ENCODE results near the gene PITRM1. TPM values are rescaled to one million over a fixed set of nuclear protein-coding genes. Genes with fewer than 3 reads are reported as not detected.

PITRM1 gene
- total RNA-seq, 1 donor from 2014 or later: 60.3 TPM

- H3K9me3 Mint-ChIP-seq (ENCODE audit: unreplicated experiment): no peaks in the 10 kb centered on the region
- DNase-seq (ENCODE audit: low spot score): no peak
- TF ChIP-seq CTCF (IDR thresholded peaks at IDR 0.05; ENCODE audit: unreplicated experiment): no peak
- H3K4me1 Mint-ChIP-seq (ENCODE audit: unreplicated experiment): no peaks in the 10 kb centered on the region
- H3K4me3 Mint-ChIP-seq (ENCODE audit: unreplicated experiment): no peak overlapping the region
- no peaks in the 10 kb centered on the region for H3K36me3 Mint-ChIP-seq (ENCODE audit: low read depth, unreplicated experiment)
- H3K27ac Mint-ChIP-seq (ENCODE audit: unreplicated experiment): no peak overlapping the region
- peaks cover 2% of the 10 kb centered on the region for H3K27me3 Mint-ChIP-seq (ENCODE audit: unreplicated experiment)
Observed at GRCh38 chr10:3186368-3186767, 13.8 kb upstream of the PITRM1 start.

GRCh38 chr10:3185386-3185785, 12.8 kb upstream of the PITRM1 start:
- Mint-ChIP-seq H3K4me1 (ENCODE audit: unreplicated experiment) (no peaks in the 10 kb centered on the region), H3K27me3 (ENCODE audit: unreplicated experiment) (peaks cover 2% of the 10 kb centered on the region), H3K9me3 (ENCODE audit: unreplicated experiment) (no peaks in the 10 kb centered on the region), H3K36me3 (ENCODE audit: low read depth, unreplicated experiment) (no peaks in the 10 kb centered on the region), H3K27ac (ENCODE audit: unreplicated experiment) (no peak overlapping the region), H3K4me3 (ENCODE audit: unreplicated experiment) (no peak overlapping the region)
- no peak for DNase-seq (ENCODE audit: low spot score)
- TF ChIP-seq CTCF (IDR thresholded peaks at IDR 0.05; ENCODE audit: unreplicated experiment): no peak

- H3K9me3 Mint-ChIP-seq (ENCODE audit: unreplicated experiment): no peaks in the 10 kb centered on the region
- no peaks in the 10 kb centered on the region for H3K36me3 Mint-ChIP-seq (ENCODE audit: low read depth, unreplicated experiment)
- DNase-seq (ENCODE audit: low spot score): no peak
- H3K27me3 Mint-ChIP-seq (ENCODE audit: unreplicated experiment): no peaks in the 10 kb centered on the region
- TF ChIP-seq CTCF (IDR thresholded peaks at IDR 0.05; ENCODE audit: unreplicated experiment): no peak
- no peaks in the 10 kb centered on the region for H3K4me1 Mint-ChIP-seq (ENCODE audit: unreplicated experiment)
- H3K4me3 Mint-ChIP-seq (ENCODE audit: unreplicated experiment): no peak overlapping the region
- H3K27ac Mint-ChIP-seq (ENCODE audit: unreplicated experiment): no peak overlapping the region
Observed at GRCh38 chr10:3180355-3181025, 7.9 kb upstream of the PITRM1 start.

DNA sequence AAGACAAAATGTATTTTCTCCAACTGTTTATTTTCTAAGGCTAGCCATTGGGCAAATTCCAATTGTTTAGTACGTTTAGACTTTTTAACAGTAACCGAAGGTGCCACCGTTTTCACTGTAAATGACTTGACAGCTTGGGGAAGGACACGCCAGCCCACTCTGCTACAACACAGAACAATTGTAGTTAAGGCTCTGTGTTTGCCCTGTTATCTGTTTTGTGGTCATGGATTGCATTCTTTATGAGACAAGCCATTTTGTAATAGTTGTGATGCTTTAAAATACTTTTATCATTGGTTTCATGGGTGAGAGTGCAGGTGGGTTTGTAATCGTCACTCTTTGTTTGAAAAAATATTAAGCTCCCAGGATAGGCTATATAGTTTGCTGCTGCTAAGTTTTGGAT, 6.6 kb upstream of the PITRM1 start:
- no peak for TF ChIP-seq CTCF (IDR thresholded peaks at IDR 0.05; ENCODE audit: unreplicated experiment)
- Mint-ChIP-seq H3K9me3 (ENCODE audit: unreplicated experiment) (no peaks in the 10 kb centered on the region), H3K27ac (ENCODE audit: unreplicated experiment) (no peak overlapping the region), H3K4me1 (ENCODE audit: unreplicated experiment) (peaks cover 4% of the 10 kb centered on the region), H3K4me3 (ENCODE audit: unreplicated experiment) (no peak overlapping the region), H3K27me3 (ENCODE audit: unreplicated experiment) (no peaks in the 10 kb centered on the region), H3K36me3 (ENCODE audit: low read depth, unreplicated experiment) (no peaks in the 10 kb centered on the region)
- no peak for DNase-seq (ENCODE audit: low spot score)

DNA sequence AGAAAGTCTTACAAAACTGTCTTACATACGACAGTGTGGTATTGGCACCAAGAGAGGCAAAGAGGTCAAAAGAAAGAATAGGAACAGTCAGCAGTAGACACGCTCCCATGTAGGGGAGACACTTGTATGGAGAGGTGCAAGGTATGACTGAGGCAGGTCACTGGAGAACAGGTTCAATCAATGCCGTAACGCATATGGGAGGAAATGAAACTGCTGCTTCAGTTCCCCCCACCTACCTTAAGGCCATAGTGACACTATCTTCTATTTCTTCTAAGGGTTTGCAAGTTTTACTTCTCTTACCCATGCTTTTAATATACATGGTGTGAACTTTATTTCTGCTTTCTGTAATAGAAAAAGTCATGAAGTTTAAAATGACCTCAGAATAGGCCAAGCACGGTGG, 5.5 kb upstream of the PITRM1 start:
- TF ChIP-seq CTCF (IDR thresholded peaks at IDR 0.05; ENCODE audit: unreplicated experiment): no peak
- H3K9me3 Mint-ChIP-seq (ENCODE audit: unreplicated experiment): no peaks in the 10 kb centered on the region
- DNase-seq (ENCODE audit: low spot score): no peak
- H3K27ac Mint-ChIP-seq (ENCODE audit: unreplicated experiment): no peak overlapping the region
- H3K4me1 Mint-ChIP-seq (ENCODE audit: unreplicated experiment): peaks cover 6% of the 10 kb centered on the region
- no peak overlapping the region for H3K4me3 Mint-ChIP-seq (ENCODE audit: unreplicated experiment)
- H3K36me3 Mint-ChIP-seq (ENCODE audit: low read depth, unreplicated experiment): no peaks in the 10 kb centered on the region
- H3K27me3 Mint-ChIP-seq (ENCODE audit: unreplicated experiment): no peaks in the 10 kb centered on the region
